Panc1 (cell line): ENCODE measurements around the gene UNC80. TPM values are rescaled to one million over a fixed set of nuclear protein-coding genes. Genes with fewer than 3 reads are reported as not detected.

Source experiments
- ATAC-seq: fragments of 200-7000 bp; cut with Tn5 transposase; 2 replicates; pipeline ENCODE4 v1.9.1; 2020; ENCODE audit warnings: mild to moderate bottlenecking, moderate library complexity
- BruUV-seq: library from RNA; stranded (reverse); fragments of 400-500 nt; replicated peaks from 2 replicates; lab custom pipeline; 2021; lab: Mats Ljungman, UMichigan
- CTCF ChIA-PET: fragments of 300-600 bp; sonication (Branson Sonifier 250); formaldehyde crosslinking; loops from one replicate; lab custom pipeline; 2022; ENCODE audit warnings: antibody characterized with exemption; lab: Charles Lee
- POLR2A ChIA-PET: fragments of 300-600 bp; sonication (Branson Sonifier 250); formaldehyde crosslinking; loops from one replicate; lab custom pipeline; 2022; ENCODE audit warnings: antibody characterized with exemption; lab: Charles Lee
- DNase-seq: peaks from one replicate; pipeline ENCODE4 v3.0.0-alpha.2; 2010; ENCODE audit warnings: low read depth, low spot score
- H3K27ac ChIP-seq: 2 replicates; pipeline ENCODE4 v1.5.1; 2011; ENCODE audit warnings: mild to moderate bottlenecking, low read length, inconsistent platforms
- H3K27me3 ChIP-seq: fragments of 200-500 bp; sonication (Bioruptor generic); 2 replicates; pipeline ENCODE4 v1.6.0; 2014; ENCODE audit warnings: low read length, inconsistent platforms; ENCODE audit not compliant: control insufficient read depth, insufficient read depth
- H3K36me3 ChIP-seq: fragments of 200-500 bp; sonication (Bioruptor generic); 2 replicates; pipeline ENCODE4 v1.5.1; 2014; ENCODE audit warnings: inconsistent platforms, mild to moderate bottlenecking, low read length, moderate library complexity; ENCODE audit not compliant: control insufficient read depth, insufficient read depth
- H3K4me1 ChIP-seq: 2 replicates; pipeline ENCODE4 v1.5.1; 2011; ENCODE audit warnings: inconsistent platforms, mild to moderate bottlenecking, low read length, moderate library complexity; ENCODE audit not compliant: control insufficient read depth, insufficient read depth
- H3K4me3 ChIP-seq, 2 experiments: 2 replicates each; pipeline ENCODE4 v1.5.1; 2011 to 2012; ENCODE audit warnings: low read depth in 2 of 2, low read length in 2 of 2, mild to moderate bottlenecking in 2 of 2, inconsistent platforms in 1 of 2, moderate library complexity in 1 of 2
- H3K9me3 ChIP-seq: fragments of 200-500 bp; sonication (Bioruptor generic); 2 replicates; pipeline ENCODE4 v1.5.1; 2014; ENCODE audit warnings: low read depth, mild to moderate bottlenecking, inconsistent platforms, low read length, moderate library complexity; ENCODE audit not compliant: control insufficient read depth, insufficient read depth
- POLR2AphosphoS5 ChIP-seq: IDR thresholded peaks from 2 replicates; pipeline ENCODE4 v1.6.1; 2012; ENCODE audit warnings: mild to moderate bottlenecking, low read depth, low read length, moderate library complexity
- SIN3A ChIP-seq: IDR thresholded peaks from 2 replicates; pipeline ENCODE4 v1.6.1; 2012; ENCODE audit warnings: low read depth, mild to moderate bottlenecking, low read length, moderate library complexity, borderline replicate concordance; ENCODE audit not compliant: insufficient read depth
- TCF7L2 ChIP-seq: IDR thresholded peaks from 2 replicates; pipeline ENCODE4 v1.6.1; 2011; ENCODE audit warnings: mild to moderate bottlenecking, low read depth, low read length, inconsistent platforms
- in situ Hi-C: cut with HindIII; loops from 2 replicates; pipeline ENCODE4 v1.10.0; 2016; ENCODE audit warnings: low sequenced_read_pairs, low pct_unique_long_range_greater_than_20kb
- intact Hi-C: fragments of 100-400 bp; cut with micrococcal nuclease; formaldehyde crosslinking; loops from one replicate; pipeline ENCODE4 v1.10.0; 2022; ENCODE audit not compliant: unreplicated experiment
- total RNA-seq: library from RNA; stranded (reverse); gene quantifications from one replicate; pipeline ENCODE4 v1.2.1, GENCODE V29; 2021; ENCODE audit not compliant: unreplicated experiment
- TF ChIP-seq, protein P1 (sequence below), 2 experiments: IDR thresholded peaks; 2 replicates each; pipeline ENCODE4 v1.6.1; 2011 to 2012; ENCODE audit warnings: low read depth in 2 of 2, control low read depth in 1 of 2, low read length in 1 of 2, mild to moderate bottlenecking in 1 of 2, moderate library complexity in 1 of 2; ENCODE audit not compliant: insufficient read depth in 1 of 2
- TF ChIP-seq, protein P2 (sequence below): fragments of 450-650 bp; IDR thresholded peaks from 2 replicates; pipeline ENCODE4 v1.5.1; 2017; ENCODE audit warnings: mild to moderate bottlenecking

Gene UNC80
- total RNA-seq, 1 experiment from 2014 or later, result 0.08 TPM

DNA sequence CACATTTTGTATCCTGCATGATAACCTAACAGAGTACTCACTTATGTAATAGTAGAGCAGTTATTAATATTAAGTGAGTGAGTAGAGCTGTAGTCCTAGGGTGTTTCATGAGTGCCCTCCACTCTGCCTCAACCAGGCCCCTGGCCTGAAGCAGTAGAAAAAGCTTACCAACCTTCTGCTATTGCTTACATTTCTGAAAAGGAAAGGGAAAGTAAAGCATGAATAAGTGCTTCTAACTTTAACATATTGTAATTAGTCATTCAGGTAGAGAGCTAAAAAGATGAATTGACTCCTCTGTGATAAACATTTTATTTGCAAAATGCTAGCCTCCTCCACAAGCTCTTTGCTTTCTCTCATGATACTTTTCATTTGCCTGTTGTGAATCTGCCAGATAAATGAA lies 136.1 kb downstream of the UNC80 start:
- H3K36me3 ChIP-seq, result no peaks in the 10 kb centered on the region
- CTCF ChIA-PET, result no interaction called here
- H3K9me3 ChIP-seq, result no peaks in the 10 kb centered on the region
- H3K4me3 ChIP-seq, result no peak overlapping the region
- intact Hi-C loops (no loop called here), in situ Hi-C loops (no loop called here)
- no peaks in the 10 kb centered on the region for H3K27me3 ChIP-seq
- ATAC-seq (no peak), DNase-seq (no peak)
- BruUV-seq, result no TSS peak
- POLR2A ChIA-PET, result no interaction called here
- H3K4me1 ChIP-seq, result no peaks in the 10 kb centered on the region
- TF ChIP-seq POLR2AphosphoS5 (no peak), TCF7L2 (no peak), SIN3A (no peak)
- TF ChIP-seq, protein P1, sequence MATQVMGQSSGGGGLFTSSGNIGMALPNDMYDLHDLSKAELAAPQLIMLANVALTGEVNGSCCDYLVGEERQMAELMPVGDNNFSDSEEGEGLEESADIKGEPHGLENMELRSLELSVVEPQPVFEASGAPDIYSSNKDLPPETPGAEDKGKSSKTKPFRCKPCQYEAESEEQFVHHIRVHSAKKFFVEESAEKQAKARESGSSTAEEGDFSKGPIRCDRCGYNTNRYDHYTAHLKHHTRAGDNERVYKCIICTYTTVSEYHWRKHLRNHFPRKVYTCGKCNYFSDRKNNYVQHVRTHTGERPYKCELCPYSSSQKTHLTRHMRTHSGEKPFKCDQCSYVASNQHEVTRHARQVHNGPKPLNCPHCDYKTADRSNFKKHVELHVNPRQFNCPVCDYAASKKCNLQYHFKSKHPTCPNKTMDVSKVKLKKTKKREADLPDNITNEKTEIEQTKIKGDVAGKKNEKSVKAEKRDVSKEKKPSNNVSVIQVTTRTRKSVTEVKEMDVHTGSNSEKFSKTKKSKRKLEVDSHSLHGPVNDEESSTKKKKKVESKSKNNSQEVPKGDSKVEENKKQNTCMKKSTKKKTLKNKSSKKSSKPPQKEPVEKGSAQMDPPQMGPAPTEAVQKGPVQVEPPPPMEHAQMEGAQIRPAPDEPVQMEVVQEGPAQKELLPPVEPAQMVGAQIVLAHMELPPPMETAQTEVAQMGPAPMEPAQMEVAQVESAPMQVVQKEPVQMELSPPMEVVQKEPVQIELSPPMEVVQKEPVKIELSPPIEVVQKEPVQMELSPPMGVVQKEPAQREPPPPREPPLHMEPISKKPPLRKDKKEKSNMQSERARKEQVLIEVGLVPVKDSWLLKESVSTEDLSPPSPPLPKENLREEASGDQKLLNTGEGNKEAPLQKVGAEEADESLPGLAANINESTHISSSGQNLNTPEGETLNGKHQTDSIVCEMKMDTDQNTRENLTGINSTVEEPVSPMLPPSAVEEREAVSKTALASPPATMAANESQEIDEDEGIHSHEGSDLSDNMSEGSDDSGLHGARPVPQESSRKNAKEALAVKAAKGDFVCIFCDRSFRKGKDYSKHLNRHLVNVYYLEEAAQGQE (IDR thresholded peaks at IDR 0.05; ENCODE audit: insufficient read depth in 1 of 2, low read depth in 2 of 2, low read length in 1 of 2), result no peak
- TF ChIP-seq, protein P2, sequence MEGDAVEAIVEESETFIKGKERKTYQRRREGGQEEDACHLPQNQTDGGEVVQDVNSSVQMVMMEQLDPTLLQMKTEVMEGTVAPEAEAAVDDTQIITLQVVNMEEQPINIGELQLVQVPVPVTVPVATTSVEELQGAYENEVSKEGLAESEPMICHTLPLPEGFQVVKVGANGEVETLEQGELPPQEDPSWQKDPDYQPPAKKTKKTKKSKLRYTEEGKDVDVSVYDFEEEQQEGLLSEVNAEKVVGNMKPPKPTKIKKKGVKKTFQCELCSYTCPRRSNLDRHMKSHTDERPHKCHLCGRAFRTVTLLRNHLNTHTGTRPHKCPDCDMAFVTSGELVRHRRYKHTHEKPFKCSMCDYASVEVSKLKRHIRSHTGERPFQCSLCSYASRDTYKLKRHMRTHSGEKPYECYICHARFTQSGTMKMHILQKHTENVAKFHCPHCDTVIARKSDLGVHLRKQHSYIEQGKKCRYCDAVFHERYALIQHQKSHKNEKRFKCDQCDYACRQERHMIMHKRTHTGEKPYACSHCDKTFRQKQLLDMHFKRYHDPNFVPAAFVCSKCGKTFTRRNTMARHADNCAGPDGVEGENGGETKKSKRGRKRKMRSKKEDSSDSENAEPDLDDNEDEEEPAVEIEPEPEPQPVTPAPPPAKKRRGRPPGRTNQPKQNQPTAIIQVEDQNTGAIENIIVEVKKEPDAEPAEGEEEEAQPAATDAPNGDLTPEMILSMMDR, result no peak
- no peak overlapping the region for H3K27ac ChIP-seq

DNA sequence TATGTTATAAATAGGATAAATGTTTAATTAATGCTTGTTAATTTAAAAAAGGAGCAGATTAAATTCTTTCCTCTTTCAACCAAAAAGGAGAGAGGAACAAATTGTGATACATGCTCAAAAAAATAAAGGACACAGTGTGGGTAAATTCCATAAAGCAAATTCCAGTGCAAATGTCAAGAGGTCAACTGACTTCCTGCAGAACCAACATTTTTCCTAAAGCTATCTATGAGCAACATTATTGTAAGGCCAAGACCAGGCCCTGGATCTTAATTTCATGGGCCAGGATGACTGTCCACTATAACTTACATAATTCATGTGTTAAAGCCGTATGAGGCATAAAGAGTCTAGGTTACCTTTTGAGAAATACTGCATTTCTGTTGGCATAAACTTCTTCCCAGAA lies 136.9 kb downstream of the UNC80 start:
- Histone ChIP-seq H3K27ac (no peak overlapping the region), H3K27me3 (no peaks in the 10 kb centered on the region), H3K36me3 (no peaks in the 10 kb centered on the region), H3K4me1 (no peaks in the 10 kb centered on the region), H3K9me3 (no peaks in the 10 kb centered on the region), H3K4me3 (no peak overlapping the region)
- in situ Hi-C loops (no loop called here), intact Hi-C loops (no loop called here)
- TF ChIP-seq SIN3A (no peak), TCF7L2 (no peak), POLR2AphosphoS5 (no peak)
- TF ChIP-seq, protein P2, result no peak
- TF ChIP-seq, protein P1 (IDR thresholded peaks at IDR 0.05; ENCODE audit: insufficient read depth in 1 of 2, low read depth in 2 of 2, low read length in 1 of 2), result no peak
- DNase-seq (no peak), ATAC-seq (no peak)
- BruUV-seq, result no TSS peak
- CTCF ChIA-PET, result no interaction called here
- POLR2A ChIA-PET, result no interaction called here
